Colon (tissue), 2 donors: ENCODE results near the gene UBE2J2.
"Not testable (repeated sequence)": the region's sequence is repeated elsewhere in the genome, so short reads cannot be mapped to it uniquely, and the experiment has no call there.

Experiments
- FAIRE-seq: peaks from 2 replicates; lab custom pipeline; 2012; peaks lifted over from hg19 to GRCh38; lab: Jason Lieb, UNC
- donor health status: control.
- donor health status: control.

UBE2J2 gene

GRCh38 chr1:1255611-1256010, 18.0 kb downstream of the UBE2J2 start:
- no peak for FAIRE-seq

- FAIRE-seq = no peak
Observed at GRCh38 chr1:1255078-1255477, 18.6 kb downstream of the UBE2J2 start.

GRCh38 chr1:1254667-1254998, 19.0 kb downstream of the UBE2J2 start:
- FAIRE-seq = no peak

GRCh38 chr1:1253972-1254666, 19.5 kb downstream of the UBE2J2 start:
- FAIRE-seq = no peak

GRCh38 chr1:1253314-1253713, 20.3 kb downstream of the UBE2J2 start:
- no peak for FAIRE-seq

GRCh38 chr1:1250786-1251284, 22.8 kb downstream of the UBE2J2 start:
- FAIRE-seq = no peak

GRCh38 chr1:1248009-1248913, 25.4 kb downstream of the UBE2J2 start:
- not testable (repeated sequence) for FAIRE-seq

GRCh38 chr1:1247341-1247913, 26.2 kb downstream of the UBE2J2 start:
- no peak for FAIRE-seq

GRCh38 chr1:1246577-1247340, 26.9 kb downstream of the UBE2J2 start, which contains the start of gene C1QTNF12:
Gene C1QTNF12 (minus strand): TSS chr1:1246722. CDS start chr1:1246690, 32 bp downstream.
- FAIRE-seq = no peak

GRCh38 chr1:1245817-1246576, 27.7 kb downstream of the UBE2J2 start:
- FAIRE-seq = no peak

GRCh38 chr1:1245178-1245816, 28.4 kb downstream of the UBE2J2 start:
- FAIRE-seq = no peak

- no peak for FAIRE-seq
Observed at GRCh38 chr1:1244192-1244811, 29.4 kb downstream of the UBE2J2 start.

GRCh38 chr1:1243807-1244191, 29.9 kb downstream of the UBE2J2 start:
- no peak for FAIRE-seq

GRCh38 chr1:1243266-1243660, 30.4 kb downstream of the UBE2J2 start:
- FAIRE-seq = no peak

GRCh38 chr1:1242461-1243265, 31.0 kb downstream of the UBE2J2 start:
- FAIRE-seq = no peak

GRCh38 chr1:1241588-1242219, 31.9 kb downstream of the UBE2J2 start:
- no peak for FAIRE-seq

- no peak for FAIRE-seq
Observed at GRCh38 chr1:1240822-1241587, 32.6 kb downstream of the UBE2J2 start.

GRCh38 chr1:1240348-1240732, 33.3 kb downstream of the UBE2J2 start:
- FAIRE-seq = no peak
